Activated CD4-positive, alpha-beta memory T cell treated with anti-CD3 and anti-CD28 coated beads for 36 hours (primary cell): ENCODE results near the gene SNX27. TPM values are rescaled to one million over a fixed set of nuclear protein-coding genes. Genes with fewer than 3 reads are reported as not detected.

ENCODE experiments used
- CTCF ChIA-PET: fragments of 350-600 bp; sonication (Branson Sonifier 250); formaldehyde crosslinking; loops from one replicate; lab custom pipeline; 2021; ENCODE audit warnings: antibody characterized with exemption, inconsistent platforms; lab: Charles Lee
- POLR2A ChIA-PET: fragments of 350-600 bp; sonication (Branson Sonifier 250); formaldehyde crosslinking; loops from one replicate; lab custom pipeline; 2021; ENCODE audit warnings: antibody characterized with exemption; lab: Charles Lee
- DNase-seq: peaks from one replicate; pipeline ENCODE4 v3.0.0-alpha.2; 2020
- H3K27ac Mint-ChIP-seq: one replicate; pipeline ENCODE4 v1.8.0; 2021; ENCODE audit warnings: mixed read lengths
- H3K27me3 Mint-ChIP-seq: one replicate; pipeline ENCODE4 v1.8.0; 2021; ENCODE audit warnings: mixed read lengths
- H3K36me3 Mint-ChIP-seq: one replicate; pipeline ENCODE4 v1.8.0; 2021; ENCODE audit warnings: mixed read lengths
- H3K4me1 Mint-ChIP-seq: one replicate; pipeline ENCODE4 v1.8.0; 2021; ENCODE audit warnings: low read depth, mixed read lengths
- H3K4me3 Mint-ChIP-seq: one replicate; pipeline ENCODE4 v1.8.0; 2021; ENCODE audit warnings: mild to moderate bottlenecking, mixed read lengths
- H3K9me3 Mint-ChIP-seq: one replicate; pipeline ENCODE4 v1.8.0; 2021; ENCODE audit warnings: mixed read lengths
- intact Hi-C: fragments of 100-400 bp; cut with micrococcal nuclease; formaldehyde crosslinking; loops from one replicate; pipeline ENCODE4 v1.15.1; 2023
- total RNA-seq, 2 experiments: library from RNA; stranded (reverse); gene quantifications; one replicate each; pipeline ENCODE4 v1.2.3, GENCODE V29; 2021

Gene SNX27
- total RNA-seq, 2 experiments from 2014 or later, result 27.1 to 30.7 TPM

GRCh38 chr1:151619489-151620093, 7.7 kb downstream of the SNX27 start:
- CTCF ChIA-PET, result interaction anchor here (1.2 to 1.8 kb wide), 2 partner anchors 26 to 175 kb away, joined by 3 to 9 read pairs; no protein-coding TSS in a partner anchor
- Mint-ChIP-seq H3K9me3 (no peaks in the 10 kb centered on the region), H3K4me1 (peaks cover 52% of the 10 kb centered on the region), H3K27ac (peak overlapping the region; percentile 38), H3K4me3 (no peak overlapping the region), H3K36me3 (peaks cover 2% of the 10 kb centered on the region), H3K27me3 (no peaks in the 10 kb centered on the region)
- POLR2A ChIA-PET, result interaction anchor here (1.1 to 1.4 kb wide), 3 partner anchors 9 to 221 kb away, joined by 3 to 6 read pairs (median 3); partner anchors contain the start of gene PSMB4
- no peak for DNase-seq
- intact Hi-C loops, result loop anchor here (10.0 kb wide), 1 partner anchor 325 kb away; no protein-coding TSS in a partner anchor

- Mint-ChIP-seq H3K36me3 (peaks cover 2% of the 10 kb centered on the region), H3K27me3 (no peaks in the 10 kb centered on the region), H3K9me3 (no peaks in the 10 kb centered on the region), H3K4me3 (no peak overlapping the region), H3K27ac (no peak overlapping the region), H3K4me1 (peaks cover 46% of the 10 kb centered on the region)
- ChIA-PET POLR2A (interaction anchor here (0.6 to 1.4 kb wide), 5 partner anchors 8 to 221 kb away, joined by 3 to 6 read pairs (median 3); partner anchors contain the start of gene PSMB4), CTCF (interaction anchor here (0.6 to 1.8 kb wide), 4 partner anchors 8 to 217 kb away, joined by 3 to 9 read pairs (median 4); no protein-coding TSS in a partner anchor)
- intact Hi-C loops, result no loop called here
- DNase-seq, result no peak
Observed at GRCh38 chr1:151620286-151620685, 8.4 kb downstream of the SNX27 start.

GRCh38 chr1:151621351-151621750, 9.5 kb downstream of the SNX27 start:
- CTCF ChIA-PET, result interaction anchor here (1.8 kb wide), 1 partner anchor 28 kb away, joined by 9 read pairs; no protein-coding TSS in a partner anchor
- Mint-ChIP-seq H3K36me3 (peaks cover 2% of the 10 kb centered on the region), H3K9me3 (no peaks in the 10 kb centered on the region), H3K4me1 (peaks cover 35% of the 10 kb centered on the region), H3K27ac (no peak overlapping the region), H3K27me3 (no peaks in the 10 kb centered on the region), H3K4me3 (no peak overlapping the region)
- POLR2A ChIA-PET, result no interaction called here
- intact Hi-C loops, result no loop called here
- DNase-seq, result no peak

GRCh38 chr1:151624783-151625182, 12.9 kb downstream of the SNX27 start:
- CTCF ChIA-PET, result interaction anchor here (1.0 kb wide), 1 partner anchor 31 kb away, joined by 6 read pairs; no protein-coding TSS in a partner anchor
- peaks cover 19% of the 10 kb centered on the region for H3K4me1 Mint-ChIP-seq
- intact Hi-C loops, result no loop called here
- no peaks in the 10 kb centered on the region for H3K9me3 Mint-ChIP-seq
- H3K27me3 Mint-ChIP-seq, result no peaks in the 10 kb centered on the region
- no peak for DNase-seq
- POLR2A ChIA-PET, result interaction anchor here (1.0 kb wide), 1 partner anchor 12 kb away, joined by 3 read pairs; no protein-coding TSS in a partner anchor
- no peak overlapping the region for H3K4me3 Mint-ChIP-seq
- H3K36me3 Mint-ChIP-seq, result no peaks in the 10 kb centered on the region
- no peak overlapping the region for H3K27ac Mint-ChIP-seq

- POLR2A ChIA-PET, result no interaction called here
- H3K4me3 Mint-ChIP-seq, result no peak overlapping the region
- CTCF ChIA-PET, result no interaction called here
- H3K36me3 Mint-ChIP-seq, result no peaks in the 10 kb centered on the region
- H3K27ac Mint-ChIP-seq, result no peak overlapping the region
- H3K27me3 Mint-ChIP-seq, result no peaks in the 10 kb centered on the region
- no peak for DNase-seq
- intact Hi-C loops, result no loop called here
- no peaks in the 10 kb centered on the region for H3K9me3 Mint-ChIP-seq
- H3K4me1 Mint-ChIP-seq, result peaks cover 5% of the 10 kb centered on the region
Observed at GRCh38 chr1:151626740-151627334, 15.0 kb downstream of the SNX27 start.

- Mint-ChIP-seq H3K27me3 (no peaks in the 10 kb centered on the region), H3K27ac (no peak overlapping the region), H3K36me3 (no peaks in the 10 kb centered on the region), H3K4me3 (no peak overlapping the region), H3K4me1 (peaks cover 3% of the 10 kb centered on the region), H3K9me3 (no peaks in the 10 kb centered on the region)
- intact Hi-C loops, result no loop called here
- POLR2A ChIA-PET, result interaction anchor here (1.5 kb wide), 1 partner anchor 9 kb away, joined by 3 read pairs; no protein-coding TSS in a partner anchor
- DNase-seq, result no peak
- CTCF ChIA-PET, result interaction anchor here (0.8 to 1.9 kb wide), 2 partner anchors 9 to 35 kb away, joined by 3 to 9 read pairs; no protein-coding TSS in a partner anchor
Observed at GRCh38 chr1:151629278-151629677, 17.4 kb downstream of the SNX27 start.

GRCh38 chr1:151635479-151636072, 23.7 kb downstream of the SNX27 start:
- no peak for DNase-seq
- ChIA-PET POLR2A (interaction anchor here (1.5 kb wide), 1 partner anchor 15 kb away, joined by 6 read pairs; no protein-coding TSS in a partner anchor), CTCF (no interaction called here)
- Mint-ChIP-seq H3K4me1 (peaks cover 9% of the 10 kb centered on the region), H3K27me3 (no peaks in the 10 kb centered on the region), H3K9me3 (no peaks in the 10 kb centered on the region), H3K4me3 (no peak overlapping the region), H3K36me3 (peaks cover 4% of the 10 kb centered on the region), H3K27ac (no peak overlapping the region)
- intact Hi-C loops, result no loop called here

- intact Hi-C loops, result no loop called here
- ChIA-PET CTCF (interaction anchor here (1.2 kb wide), 1 partner anchor 45 kb away, joined by 4 read pairs; no protein-coding TSS in a partner anchor), POLR2A (no interaction called here)
- H3K27me3 Mint-ChIP-seq, result no peaks in the 10 kb centered on the region
- peaks cover 7% of the 10 kb centered on the region for H3K36me3 Mint-ChIP-seq
- H3K9me3 Mint-ChIP-seq, result no peaks in the 10 kb centered on the region
- DNase-seq, result no peak
- peaks cover 15% of the 10 kb centered on the region for H3K4me1 Mint-ChIP-seq
- H3K27ac Mint-ChIP-seq, result no peak overlapping the region
- no peak overlapping the region for H3K4me3 Mint-ChIP-seq
Observed at GRCh38 chr1:151638074-151638775, 26.4 kb downstream of the SNX27 start.

- CTCF ChIA-PET, result no interaction called here
- POLR2A ChIA-PET, result no interaction called here
- no peak overlapping the region for H3K27ac Mint-ChIP-seq
Observed at GRCh38 chr1:151638812-151639211, 27.0 kb downstream of the SNX27 start.

GRCh38 chr1:151639466-151639865, 27.6 kb downstream of the SNX27 start:
- no peaks in the 10 kb centered on the region for H3K9me3 Mint-ChIP-seq
- H3K4me3 Mint-ChIP-seq, result no peak overlapping the region
- H3K27ac Mint-ChIP-seq, result no peak overlapping the region
- peaks cover 15% of the 10 kb centered on the region for H3K4me1 Mint-ChIP-seq
- ChIA-PET CTCF (no interaction called here), POLR2A (no interaction called here)
- H3K36me3 Mint-ChIP-seq, result peaks cover 7% of the 10 kb centered on the region
- no peaks in the 10 kb centered on the region for H3K27me3 Mint-ChIP-seq
- intact Hi-C loops, result no loop called here
- no peak for DNase-seq

More at GRCh38 chr1:151638812-151639211, 27.0 kb downstream of the SNX27 start:
- H3K4me3 Mint-ChIP-seq, result no peak overlapping the region
- DNase-seq, result no peak
- H3K36me3 Mint-ChIP-seq, result peaks cover 7% of the 10 kb centered on the region
- H3K9me3 Mint-ChIP-seq, result no peaks in the 10 kb centered on the region
- H3K27me3 Mint-ChIP-seq, result no peaks in the 10 kb centered on the region
- intact Hi-C loops, result no loop called here
- H3K4me1 Mint-ChIP-seq, result peaks cover 15% of the 10 kb centered on the region

- Mint-ChIP-seq H3K9me3 (no peaks in the 10 kb centered on the region), H3K4me1 (peaks cover 18% of the 10 kb centered on the region), H3K36me3 (peaks cover 11% of the 10 kb centered on the region), H3K27me3 (no peaks in the 10 kb centered on the region), H3K27ac (no peak overlapping the region), H3K4me3 (no peak overlapping the region)
- CTCF ChIA-PET, result no interaction called here
- intact Hi-C loops, result no loop called here
- POLR2A ChIA-PET, result no interaction called here
- DNase-seq, result no peak
Observed at GRCh38 chr1:151641229-151641628, 29.4 kb downstream of the SNX27 start.
